Astrocyte of the cerebellum (primary cell): ENCODE measurements around the gene SAE1.

ENCODE experiments used
- DNase-seq: peaks from one replicate; pipeline ENCODE4 v3.0.0-alpha.2; 2011; ENCODE audit warnings: low read depth
- H3K4me3 ChIP-seq: 2 replicates; pipeline ENCODE4 v1.5.1; 2011; ENCODE audit warnings: mild to moderate bottlenecking, low read depth, low read length, moderate library complexity
- in situ Hi-C: cut with HindIII; loops from 2 replicates; pipeline ENCODE4 v1.10.0; 2017; ENCODE audit warnings: low sequenced_read_pairs
- TF ChIP-seq, protein P1 (sequence below): IDR thresholded peaks from 2 replicates; pipeline ENCODE4 v1.5.1; 2012; ENCODE audit warnings: low read length, low read depth, moderate library complexity, mild to moderate bottlenecking; ENCODE audit errors: missing control alignments

The SAE1 gene

DNA sequence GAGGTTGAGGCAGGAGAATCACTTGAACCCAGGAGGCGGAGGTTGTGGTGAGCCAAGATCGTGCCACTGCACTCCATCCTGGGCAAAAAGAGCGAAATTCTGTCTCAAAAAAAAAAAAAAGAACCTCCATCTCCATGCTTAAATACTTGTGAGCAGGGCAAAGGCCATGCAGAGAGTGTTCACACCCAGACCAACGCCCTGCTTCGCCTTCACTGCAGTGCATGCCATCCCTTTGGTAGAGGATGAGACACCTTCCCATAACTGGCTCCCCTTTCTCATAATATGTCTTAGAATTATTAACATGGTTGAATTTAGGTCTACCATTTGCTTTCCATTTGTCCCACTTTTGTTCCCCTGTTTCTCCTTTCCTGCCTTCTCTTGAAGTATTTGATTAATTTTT is 84.9 kb downstream of the SAE1 start:
- TF ChIP-seq, protein P1, sequence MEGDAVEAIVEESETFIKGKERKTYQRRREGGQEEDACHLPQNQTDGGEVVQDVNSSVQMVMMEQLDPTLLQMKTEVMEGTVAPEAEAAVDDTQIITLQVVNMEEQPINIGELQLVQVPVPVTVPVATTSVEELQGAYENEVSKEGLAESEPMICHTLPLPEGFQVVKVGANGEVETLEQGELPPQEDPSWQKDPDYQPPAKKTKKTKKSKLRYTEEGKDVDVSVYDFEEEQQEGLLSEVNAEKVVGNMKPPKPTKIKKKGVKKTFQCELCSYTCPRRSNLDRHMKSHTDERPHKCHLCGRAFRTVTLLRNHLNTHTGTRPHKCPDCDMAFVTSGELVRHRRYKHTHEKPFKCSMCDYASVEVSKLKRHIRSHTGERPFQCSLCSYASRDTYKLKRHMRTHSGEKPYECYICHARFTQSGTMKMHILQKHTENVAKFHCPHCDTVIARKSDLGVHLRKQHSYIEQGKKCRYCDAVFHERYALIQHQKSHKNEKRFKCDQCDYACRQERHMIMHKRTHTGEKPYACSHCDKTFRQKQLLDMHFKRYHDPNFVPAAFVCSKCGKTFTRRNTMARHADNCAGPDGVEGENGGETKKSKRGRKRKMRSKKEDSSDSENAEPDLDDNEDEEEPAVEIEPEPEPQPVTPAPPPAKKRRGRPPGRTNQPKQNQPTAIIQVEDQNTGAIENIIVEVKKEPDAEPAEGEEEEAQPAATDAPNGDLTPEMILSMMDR, result no peak
- in situ Hi-C loops, result no loop called here
- no peak for DNase-seq
- H3K4me3 ChIP-seq, result no peak overlapping the region

DNA sequence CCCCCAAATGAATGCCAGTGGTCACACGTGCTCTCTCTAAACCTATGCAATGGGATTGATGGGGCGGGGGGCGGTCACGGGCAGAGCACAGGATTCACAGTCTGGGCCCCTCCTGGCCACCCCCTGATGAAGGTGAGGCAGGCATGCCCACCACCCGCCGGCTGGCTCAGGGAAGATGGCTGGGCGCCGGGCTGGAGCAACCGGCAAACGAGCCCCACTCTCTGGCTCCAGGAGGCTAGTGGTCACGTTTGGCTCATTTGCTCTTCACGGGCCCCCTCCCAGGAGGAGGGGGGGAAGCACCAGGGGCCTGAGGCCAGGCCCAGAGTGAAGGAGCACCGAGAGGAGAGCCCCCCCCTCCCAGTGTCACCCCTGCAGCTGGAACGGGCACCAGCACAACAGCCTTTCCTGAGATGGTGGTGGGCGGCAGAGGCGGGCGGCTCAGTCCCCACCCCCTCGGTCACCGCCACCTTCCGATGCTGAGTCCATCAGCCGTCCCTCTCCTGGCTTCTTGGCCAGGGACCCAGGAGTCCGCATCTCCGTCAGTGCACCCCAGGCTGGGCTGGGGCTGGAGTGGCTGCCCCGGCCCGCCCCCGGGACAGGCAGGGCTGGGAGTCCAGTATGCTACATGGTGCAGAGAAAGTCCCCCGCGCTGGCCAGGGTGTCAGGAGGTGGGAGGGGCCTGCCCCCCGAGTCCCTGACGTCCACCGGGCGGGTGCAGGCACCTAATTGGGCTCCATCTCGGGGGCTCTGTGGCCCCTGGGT is 90.6 kb downstream of the SAE1 start:
- H3K4me3 ChIP-seq, result no peak overlapping the region
- in situ Hi-C loops, result no loop called here
- no peak for DNase-seq
- TF ChIP-seq, protein P1, result no peak

DNA sequence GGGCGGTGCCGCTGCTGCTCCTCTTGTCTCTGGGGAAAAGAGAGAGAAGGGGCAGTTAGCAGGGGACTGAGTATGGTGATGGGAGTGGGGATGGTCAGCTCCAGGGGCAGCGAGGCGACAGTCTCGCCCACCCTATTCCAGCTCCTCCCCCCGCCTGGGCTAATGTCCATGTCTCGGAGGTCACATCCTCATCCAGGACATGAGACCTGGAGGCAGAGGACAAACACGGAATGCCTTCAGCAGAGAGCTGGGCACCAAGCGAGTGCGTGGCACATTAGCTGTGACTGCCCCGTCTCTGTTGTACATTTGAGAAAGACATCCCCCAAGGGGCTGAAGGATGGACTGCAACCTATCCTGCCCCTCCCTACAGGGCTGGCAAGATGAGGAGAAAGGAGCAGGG is 91.3 kb downstream of the SAE1 start:
- in situ Hi-C loops, result no loop called here
- DNase-seq, result no peak
- H3K4me3 ChIP-seq, result no peak overlapping the region
- TF ChIP-seq, protein P1, result no peak

DNA sequence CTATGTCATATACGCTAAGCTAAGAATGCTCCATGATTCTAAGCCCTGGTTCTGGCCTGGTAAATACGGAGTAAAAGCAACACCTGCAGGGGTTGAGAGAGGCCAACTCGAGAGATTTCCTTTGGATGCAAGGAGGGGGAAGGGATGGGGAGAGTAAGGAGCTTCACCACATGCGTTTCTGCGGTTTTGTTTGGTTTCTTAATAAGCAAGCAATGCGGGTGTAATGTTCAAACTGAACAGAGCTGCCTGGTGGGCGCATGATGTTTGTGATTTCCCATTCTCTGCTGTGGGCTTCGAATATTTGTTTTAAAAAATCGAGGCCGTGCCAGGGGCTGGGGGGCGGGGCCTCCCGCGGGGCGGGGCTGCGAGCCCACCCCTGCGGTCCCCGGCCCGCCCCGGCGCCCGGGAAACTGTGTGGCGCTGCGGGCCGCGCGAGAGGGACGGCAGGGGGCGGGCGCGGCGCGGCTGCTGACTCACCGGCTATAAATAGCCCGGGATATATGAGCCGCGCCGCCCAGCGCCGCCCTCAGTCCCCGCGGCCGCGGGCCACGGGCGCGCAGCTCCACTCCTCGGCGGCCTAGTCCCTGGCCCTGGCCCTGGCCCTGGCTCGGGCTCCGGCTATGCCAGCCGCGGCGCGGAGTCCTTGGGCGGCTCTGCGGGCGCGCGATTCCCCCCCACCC is 95.3 kb downstream of the SAE1 start:
- H3K4me3 ChIP-seq, result peak overlapping the region; percentile 87
- TF ChIP-seq, protein P1, result no peak
- DNase-seq, result peak; percentile 68
- in situ Hi-C loops, result no loop called here

DNA sequence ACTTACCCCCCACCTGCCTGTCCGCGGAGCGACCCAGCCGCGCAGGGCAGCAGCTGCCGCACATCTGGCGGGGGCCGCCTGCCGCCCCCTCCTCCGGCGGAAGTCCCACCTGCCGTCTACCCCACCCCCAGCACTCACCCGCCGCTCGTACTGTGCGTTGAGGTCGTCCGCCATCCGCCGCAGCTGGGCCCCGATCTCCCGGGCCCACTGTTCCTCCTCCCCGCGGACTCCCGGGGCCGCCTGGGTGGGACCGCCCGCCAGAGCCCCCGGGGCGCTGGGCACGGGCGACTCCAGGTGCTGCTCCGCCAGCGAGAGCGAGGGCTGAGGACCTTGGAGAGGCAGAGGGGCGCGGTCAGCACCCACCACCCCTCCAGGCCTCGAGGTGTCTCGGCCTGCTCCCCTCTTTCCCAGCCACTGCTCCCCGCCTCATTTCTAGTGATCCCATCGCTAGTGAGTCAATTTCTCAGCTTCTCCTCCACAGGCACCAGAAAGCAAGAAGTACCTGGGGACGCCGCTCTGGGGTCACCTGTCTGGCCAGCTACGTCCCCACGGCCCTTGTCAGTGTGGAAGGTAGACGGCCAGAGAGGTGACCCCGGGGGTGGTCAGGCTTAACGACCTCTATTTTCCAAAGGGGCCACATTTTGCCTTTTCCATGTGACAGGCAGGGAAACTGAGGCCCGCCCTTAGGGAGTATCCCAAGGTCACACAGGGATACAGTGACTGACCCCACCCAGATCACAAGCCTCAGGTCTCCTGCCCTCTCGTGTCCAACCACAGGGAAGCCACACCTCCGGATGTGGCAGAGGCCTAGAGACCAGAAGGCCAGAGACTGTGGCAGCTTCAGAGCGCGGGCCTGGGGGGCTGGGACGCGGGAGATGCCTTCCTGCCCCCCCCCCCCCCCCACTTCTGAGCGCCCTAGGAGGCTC is 96.1 kb downstream of the SAE1 start:
- DNase-seq, result no peak
- in situ Hi-C loops, result no loop called here
- TF ChIP-seq, protein P1, result no peak
- peak overlapping the region; percentile 87 for H3K4me3 ChIP-seq

DNA sequence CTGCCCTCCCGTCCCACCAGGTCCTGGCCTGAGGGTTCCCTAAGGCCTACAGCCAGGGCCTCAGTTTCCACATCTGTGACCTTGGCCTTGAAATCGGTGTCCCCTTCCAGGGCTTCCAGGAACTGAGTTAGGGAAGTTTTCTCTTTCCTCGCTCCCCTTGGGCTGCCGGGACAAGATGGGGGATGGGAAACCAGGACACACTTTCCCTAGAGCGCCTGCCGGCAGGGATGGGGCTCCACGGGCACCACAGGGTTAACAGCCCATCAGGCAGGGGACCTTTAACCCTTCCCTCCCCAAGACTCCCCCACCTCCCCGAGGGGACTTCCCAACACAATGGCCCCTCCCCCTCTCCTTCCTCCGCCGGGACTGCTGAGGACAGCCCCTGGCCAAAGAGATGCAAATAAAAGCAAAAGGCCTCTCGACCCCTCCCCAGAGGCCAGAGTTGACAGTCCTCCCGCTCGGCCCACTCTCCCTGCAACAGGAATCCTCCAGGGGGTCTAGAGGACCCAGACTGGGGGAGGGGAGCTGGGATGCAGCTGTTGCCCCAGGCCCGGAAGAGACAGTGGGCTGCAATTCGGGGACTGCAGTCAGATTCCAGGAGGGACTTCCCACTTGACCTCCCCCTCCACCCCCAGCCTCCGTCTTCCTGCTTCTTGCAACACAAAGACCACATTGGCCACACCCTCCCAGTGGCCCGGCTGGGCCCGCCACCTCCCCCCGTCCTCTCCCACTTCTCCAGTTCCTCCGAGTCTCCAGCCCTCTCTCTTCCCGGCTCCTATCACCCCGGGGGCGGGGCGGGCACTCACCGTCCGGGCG is 96.9 kb downstream of the SAE1 start:
- peak; percentile 62 for DNase-seq
- in situ Hi-C loops, result no loop called here
- TF ChIP-seq, protein P1, result no peak
- peak overlapping the region; percentile 87 for H3K4me3 ChIP-seq
